ENCODE data around the gene CD81. TPM values are rescaled to one million over a fixed set of nuclear protein-coding genes. Genes with fewer than 3 reads are reported as not detected.

CD81 gene
- total RNA-seq, 1 experiment from 2014 or later: 296 TPM

DNA sequence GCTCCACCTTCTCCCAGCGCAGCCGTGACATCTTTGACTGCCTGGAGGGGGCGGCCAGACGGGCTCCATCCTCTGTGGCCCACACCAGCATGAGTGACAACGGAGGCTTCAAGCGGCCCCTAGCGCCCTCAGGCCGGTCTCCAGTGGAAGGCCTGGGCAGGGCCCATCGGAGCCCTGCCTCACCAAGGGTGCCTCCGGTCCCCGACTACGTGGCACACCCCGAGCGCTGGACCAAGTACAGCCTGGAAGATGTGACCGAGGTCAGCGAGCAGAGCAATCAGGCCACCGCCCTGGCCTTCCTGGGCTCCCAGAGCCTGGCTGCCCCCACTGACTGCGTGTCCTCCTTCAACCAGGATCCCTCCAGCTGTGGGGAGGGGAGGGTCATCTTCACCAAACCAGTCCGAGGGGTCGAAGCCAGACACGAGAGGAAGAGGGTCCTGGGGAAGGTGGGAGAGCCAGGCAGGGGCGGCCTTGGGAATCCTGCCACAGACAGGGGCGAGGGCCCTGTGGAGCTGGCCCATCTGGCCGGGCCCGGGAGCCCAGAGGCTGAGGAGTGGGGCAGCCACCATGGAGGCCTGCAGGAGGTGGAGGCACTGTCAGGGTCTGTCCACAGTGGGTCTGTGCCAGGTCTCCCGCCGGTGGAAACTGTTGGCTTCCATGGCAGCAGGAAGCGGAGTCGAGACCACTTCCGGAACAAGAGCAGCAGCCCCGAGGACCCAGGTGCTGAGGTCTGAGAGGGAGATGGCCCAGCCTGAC is 26.0 kb downstream of the CD81 start:
- no peaks in the 10 kb centered on the region for H4K20me1 ChIP-seq (ENCODE audit: insufficient read depth)
- no TSS peak for BruUV-seq (replicated peaks)
- no peak overlapping the region for H3K4me3 ChIP-seq (replicated peaks in 1 of 2; ENCODE audit: low read depth in 1 of 2, low read length in 2 of 2)
- ChIA-PET CTCF (interaction anchor here (5.0 kb wide), 1 partner anchor 17 kb away, joined by 42 read pairs; no protein-coding TSS in a partner anchor), POLR2A (no interaction called here), RAD21 (ENCODE audit: low non-redundant PET in 1 of 2, low total read pairs in 2 of 2, uncharacterized antibody in 2 of 2, unreplicated experiment in 2 of 2) (no interaction called here)
- H3K9ac ChIP-seq (ENCODE audit: low read length): no peak overlapping the region
- H3K4me2 ChIP-seq (ENCODE audit: low read length): no peak overlapping the region
- H3K9me3 ChIP-seq (ENCODE audit: control insufficient read depth in 1 of 2, insufficient read depth in 1 of 2, low read depth in 1 of 2, low read length in 2 of 2): no peaks in the 10 kb centered on the region
- H3K9me2 ChIP-seq (ENCODE audit: insufficient read depth): no peaks in the 10 kb centered on the region
- no peaks in the 10 kb centered on the region for H3K27me3 ChIP-seq (ENCODE audit: insufficient read depth, low read length)
- peaks cover 16 to 27% of the 10 kb centered on the region in 2 experiments for H3K4me1 ChIP-seq (ENCODE audit: control insufficient read depth in 1 of 2, insufficient read depth in 2 of 2, low read length in 2 of 2)
- peaks cover 20% of the 10 kb centered on the region for H3K79me2 ChIP-seq (ENCODE audit: insufficient read depth, low read length)
- TF ChIP-seq SIN3A (IDR thresholded peaks at IDR 0.05; ENCODE audit: low read depth): no peak
- TF ChIP-seq EZH2 (IDR thresholded peaks at IDR 0.05): no peak
- TF ChIP-seq JUND (IDR thresholded peaks at IDR 0.05): no peak
- TF ChIP-seq SP1 (IDR thresholded peaks at IDR 0.05; ENCODE audit: low read depth): no peak
- no peak for TF ChIP-seq RAD21 (IDR thresholded peaks at IDR 0.05; ENCODE audit: low read depth)
- TF ChIP-seq TCF7L2 (IDR thresholded peaks at IDR 0.05; ENCODE audit: borderline replicate concordance, extremely low read depth, insufficient read depth, insufficient read length): no peak
- no peak for TF ChIP-seq REST (IDR thresholded peaks at IDR 0.05; ENCODE audit: low read depth)
- TF ChIP-seq EZH2phosphoT487 (IDR thresholded peaks at IDR 0.05; ENCODE audit: borderline replicate concordance): no peak
- no peak for TF ChIP-seq CEBPB (IDR thresholded peaks at IDR 0.05; ENCODE audit: low read depth)
- TF ChIP-seq, protein P1, sequence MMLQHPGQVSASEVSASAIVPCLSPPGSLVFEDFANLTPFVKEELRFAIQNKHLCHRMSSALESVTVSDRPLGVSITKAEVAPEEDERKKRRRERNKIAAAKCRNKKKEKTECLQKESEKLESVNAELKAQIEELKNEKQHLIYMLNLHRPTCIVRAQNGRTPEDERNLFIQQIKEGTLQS (IDR thresholded peaks at IDR 0.05): no peak
- TF ChIP-seq YY1 (IDR thresholded peaks at IDR 0.05; ENCODE audit: extremely low read depth, insufficient replicate concordance, low read depth, low read length): no peak
- TF ChIP-seq, protein P2, sequence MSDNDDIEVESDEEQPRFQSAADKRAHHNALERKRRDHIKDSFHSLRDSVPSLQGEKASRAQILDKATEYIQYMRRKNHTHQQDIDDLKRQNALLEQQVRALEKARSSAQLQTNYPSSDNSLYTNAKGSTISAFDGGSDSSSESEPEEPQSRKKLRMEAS (IDR thresholded peaks at IDR 0.05): no peak
- no peak for TF ChIP-seq FOSL1 (IDR thresholded peaks at IDR 0.05; ENCODE audit: low read depth)
- TF ChIP-seq, protein P3, sequence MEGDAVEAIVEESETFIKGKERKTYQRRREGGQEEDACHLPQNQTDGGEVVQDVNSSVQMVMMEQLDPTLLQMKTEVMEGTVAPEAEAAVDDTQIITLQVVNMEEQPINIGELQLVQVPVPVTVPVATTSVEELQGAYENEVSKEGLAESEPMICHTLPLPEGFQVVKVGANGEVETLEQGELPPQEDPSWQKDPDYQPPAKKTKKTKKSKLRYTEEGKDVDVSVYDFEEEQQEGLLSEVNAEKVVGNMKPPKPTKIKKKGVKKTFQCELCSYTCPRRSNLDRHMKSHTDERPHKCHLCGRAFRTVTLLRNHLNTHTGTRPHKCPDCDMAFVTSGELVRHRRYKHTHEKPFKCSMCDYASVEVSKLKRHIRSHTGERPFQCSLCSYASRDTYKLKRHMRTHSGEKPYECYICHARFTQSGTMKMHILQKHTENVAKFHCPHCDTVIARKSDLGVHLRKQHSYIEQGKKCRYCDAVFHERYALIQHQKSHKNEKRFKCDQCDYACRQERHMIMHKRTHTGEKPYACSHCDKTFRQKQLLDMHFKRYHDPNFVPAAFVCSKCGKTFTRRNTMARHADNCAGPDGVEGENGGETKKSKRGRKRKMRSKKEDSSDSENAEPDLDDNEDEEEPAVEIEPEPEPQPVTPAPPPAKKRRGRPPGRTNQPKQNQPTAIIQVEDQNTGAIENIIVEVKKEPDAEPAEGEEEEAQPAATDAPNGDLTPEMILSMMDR (IDR thresholded peaks at IDR 0.05 in 2 of 3, conservative IDR thresholded peaks at IDR 0.05 in 1 of 3; ENCODE audit: borderline replicate concordance in 1 of 3, insufficient read depth in 1 of 3, low read depth in 2 of 3, low read length in 2 of 3): no peak
- TF ChIP-seq POLR2AphosphoS5 (IDR thresholded peaks at IDR 0.05; ENCODE audit: low read depth, low read length): no peak
- TF ChIP-seq ZNF274 (IDR thresholded peaks at IDR 0.05; ENCODE audit: low read depth, low read length): no peak
- no peak for TF ChIP-seq CBX3 (IDR thresholded peaks at IDR 0.05; ENCODE audit: low read depth)
- no peak for TF ChIP-seq ZBTB33 (IDR thresholded peaks at IDR 0.05; ENCODE audit: extremely low read depth, insufficient replicate concordance, low read length)
- no peak for TF ChIP-seq EGR1 (IDR thresholded peaks at IDR 0.05; ENCODE audit: low read depth)
- intact Hi-C loops (cut with micrococcal nuclease): loop anchor here (5.0 kb wide), 3 partner anchors 96 to 221 kb away; no protein-coding TSS in a partner anchor
- H3K36me3 ChIP-seq (ENCODE audit: control insufficient read depth in 1 of 2, insufficient read depth in 2 of 2, low read length in 2 of 2): peaks cover 5 to 7% of the 10 kb centered on the region in 2 experiments; a peak in 3 of 4 replicates
- no peak for ATAC-seq
- no peak overlapping the region for H2AFZ ChIP-seq (ENCODE audit: low read depth, low read length, poor library complexity, severe bottlenecking)
- no peak for DNase-seq (ENCODE audit: low read depth, low spot score)
- H3K27ac ChIP-seq (ENCODE audit: low read depth, low read length): no peak overlapping the region

All from HCT116 (cell line).